K562 (cell line): Measurements from ENCODE around the gene CCL3. TPM values are rescaled to one million over a fixed set of nuclear protein-coding genes. Genes with fewer than 3 reads are reported as not detected.

Experiments
- BHLHE40 ChIP-seq: IDR thresholded peaks from 2 replicates; pipeline ENCODE4 v1.6.1; 2011; ENCODE audit warnings: low read length, improper control_type of control experiment
- CEBPZ ChIP-seq: fragments of 150-350 bp; IDR thresholded peaks from 2 replicates; pipeline ENCODE4 v1.6.1; 2014; ENCODE audit warnings: low read depth, mild to moderate bottlenecking, low read length, borderline replicate concordance
- ELK3 ChIP-seq: fragments of 450-650 bp; formaldehyde crosslinking; IDR thresholded peaks from 2 replicates; pipeline ENCODE4 v1.4.0; 2020; ENCODE audit warnings: mild to moderate bottlenecking
- EP300 ChIP-seq: IDR thresholded peaks from 2 replicates; pipeline ENCODE4 v1.6.1; 2012; ENCODE audit warnings: low read length, improper control_type of control experiment
- HINFP ChIP-seq: fragments of 450-650 bp; conservative IDR thresholded peaks from 2 replicates; pipeline ENCODE4 v1.6.1; 2016; ENCODE audit warnings: missing genetic modification characterization, low read depth, mild to moderate bottlenecking, control low read depth, missing compliant biosample characterization
- MAZ ChIP-seq, 2 experiments: fragments of 450-650 bp in 1 of 2; sonication (generic) in 1 of 2; formaldehyde crosslinking; IDR thresholded peaks in 1 of 2; conservative IDR thresholded peaks in 1 of 2; 2 replicates each; pipeline versions ENCODE4 v1.4.0 to v1.5.0; 2020; ENCODE audit warnings: mild to moderate bottlenecking in 1 of 2, missing genetic modification reagents in 1 of 2
- MTF1 ChIP-seq: fragments of 250-450 bp; sonication (Bioruptor Pico); IDR thresholded peaks from 2 replicates; pipeline ENCODE4 v1.9.0; 2021; ENCODE audit warnings: moderate library complexity, mild to moderate bottlenecking, inconsistent platforms, borderline replicate concordance
- NELFE ChIP-seq: IDR thresholded peaks from 2 replicates; pipeline ENCODE4 v1.6.1; 2011; ENCODE audit warnings: mild to moderate bottlenecking; ENCODE audit not compliant: insufficient read depth, insufficient read length
- NFYB ChIP-seq: IDR thresholded peaks from 2 replicates; pipeline ENCODE4 v1.6.1; 2011; ENCODE audit warnings: mild to moderate bottlenecking, moderate library complexity; ENCODE audit not compliant: insufficient read length; ENCODE audit errors: extremely low read depth
- SAFB ChIP-seq: fragments of 200-400 bp; formaldehyde crosslinking; IDR thresholded peaks from 2 replicates; pipeline ENCODE4 v1.6.1; 2017; ENCODE audit warnings: low read depth, low read length, borderline replicate concordance
- SIX5 ChIP-seq, 2 experiments: IDR thresholded peaks; 2 replicates each; pipeline ENCODE4 v1.6.1; 2011; ENCODE audit warnings: low read length in 2 of 2, borderline replicate concordance in 1 of 2, low read depth in 1 of 2, mild to moderate bottlenecking in 1 of 2, moderate library complexity in 1 of 2; ENCODE audit not compliant: insufficient read depth in 1 of 2
- ZFP36 ChIP-seq: fragments of 150-350 bp; IDR thresholded peaks from 2 replicates; pipeline ENCODE4 v1.6.1; 2018; ENCODE audit warnings: low read length, low read depth; ENCODE audit not compliant: partially characterized antibody
- ZHX1 ChIP-seq: fragments of 150-350 bp; conservative IDR thresholded peaks from 2 replicates; pipeline ENCODE4 v1.6.1; 2014; ENCODE audit warnings: low read length
- ZNF143 ChIP-seq: sonication (generic); formaldehyde crosslinking; IDR thresholded peaks from 2 replicates; pipeline ENCODE4 v1.9.0; 2022; ENCODE audit warnings: mild to moderate bottlenecking, missing genetic modification reagents
- polyA plus RNA-seq, 8 experiments: library from polyadenylated mRNA; depleted of rRNA in 4 of 8; stranded (reverse) in 5 of 8; unstranded in 3 of 8; fragments of >200 nt; fragmentation: Nextera tagmentation in 2 of 8; fragmentation: Illumina TruSeq in 1 of 8; extraction: Ambion mirVana in 2 of 8; extraction: Trizol in 1 of 8; gene quantifications; 2 replicates each; pipeline versions ENCODE4 v1.2.1 to v1.2.3, GENCODE V29; 2011 to 2014; ENCODE audit warnings: inconsistent platforms in 1 of 8, missing spikeins in 1 of 8
- total RNA-seq, 7 experiments: library from RNA; depleted of rRNA in 6 of 7; stranded (reverse); fragments of >200 nt in 6 of 7; fragmentation: Illumina TruSeq in 2 of 7; extraction: Trizol in 2 of 7; gene quantifications; 2 replicates each; pipeline versions ENCODE4 v1.2.1 to v1.2.3, GENCODE V29; 2011 to 2021; ENCODE audit warnings: low replicate concordance in 1 of 7
- TF ChIP-seq, protein P1 (sequence below): IDR thresholded peaks from 3 replicates; pipeline ENCODE4 v1.6.1; 2011; ENCODE audit warnings: borderline replicate concordance, mild to moderate bottlenecking; ENCODE audit not compliant: insufficient read length, insufficient read depth

CCL3 gene
- total and polyA plus RNA-seq, 9 of the 15 experiments (the other 6 are each of a cell fraction or from before 2014, with no cell fraction given) = 0.58 TPM; not detected in 8

- TF ChIP-seq CEBPZ (no peak), ZHX1 (no peak), ZNF143 (CRISPR knock-in tag) (no peak), MAZ (CRISPR knock-in tag; conservative IDR thresholded peaks at IDR 0.05 in 1 of 2, IDR thresholded peaks at IDR 0.05 in 1 of 2) (no peak), ZFP36 (peak; percentile 64), ELK3 (no peak), SAFB (no peak), NFYB (no peak), EP300 (no peak), HINFP (tag) (no peak), MTF1 (no peak), BHLHE40 (no peak), NELFE (no peak), SIX5 (IDR thresholded peaks at IDR 0.05; ENCODE audit: borderline replicate concordance in 1 of 2, insufficient read depth in 1 of 2, low read depth in 1 of 2, low read length in 2 of 2) (no peak)
- TF ChIP-seq, protein P1, sequence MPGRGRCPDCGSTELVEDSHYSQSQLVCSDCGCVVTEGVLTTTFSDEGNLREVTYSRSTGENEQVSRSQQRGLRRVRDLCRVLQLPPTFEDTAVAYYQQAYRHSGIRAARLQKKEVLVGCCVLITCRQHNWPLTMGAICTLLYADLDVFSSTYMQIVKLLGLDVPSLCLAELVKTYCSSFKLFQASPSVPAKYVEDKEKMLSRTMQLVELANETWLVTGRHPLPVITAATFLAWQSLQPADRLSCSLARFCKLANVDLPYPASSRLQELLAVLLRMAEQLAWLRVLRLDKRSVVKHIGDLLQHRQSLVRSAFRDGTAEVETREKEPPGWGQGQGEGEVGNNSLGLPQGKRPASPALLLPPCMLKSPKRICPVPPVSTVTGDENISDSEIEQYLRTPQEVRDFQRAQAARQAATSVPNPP = no peak
Observed at GRCh38 chr17:36124879-36125824, 35.2 kb upstream of the CCL3 start (continued).
